BE2C (cell line): ENCODE data around the gene RASL11A.
A peak's percentile ranks its signal among the peaks of the same experiment; 100 is the strongest.

ENCODE experiments used
- DNase-seq: peaks from one replicate; pipeline ENCODE4 v3.0.0-alpha.2; 2020
- H3K27me3 ChIP-seq: fragments of 250-450 bp; sonication (Bioruptor Pico); 2 replicates; pipeline ENCODE4 v1.5.1; 2020; ENCODE audit warnings: mild to moderate bottlenecking
- H3K36me3 ChIP-seq: fragments of 250-450 bp; sonication (Bioruptor Pico); 2 replicates; pipeline ENCODE4 v1.5.1; 2020; ENCODE audit warnings: mild to moderate bottlenecking
- H3K4me1 ChIP-seq: fragments of 250-450 bp; sonication (Bioruptor Pico); 2 replicates; pipeline ENCODE4 v1.5.1; 2020
- H3K4me3 ChIP-seq: 2 replicates; pipeline ENCODE4 v1.5.1; 2011; ENCODE audit warnings: low read depth, low read length
- H3K9me3 ChIP-seq: fragments of 250-450 bp; sonication (Bioruptor Pico); 2 replicates; pipeline ENCODE4 v1.5.1; 2020
- CTCF ChIP-seq: IDR thresholded peaks from 2 replicates; pipeline ENCODE4 v1.5.1; 2012; ENCODE audit warnings: mild to moderate bottlenecking, low read depth, low read length

RASL11A gene

GRCh38 chr13:27273658-27274425 lies 3.2 kb downstream of the RASL11A start:
- Histone ChIP-seq H3K4me3 (no peak overlapping the region), H3K4me1 (no peaks in the 10 kb centered on the region), H3K9me3 (no peaks in the 10 kb centered on the region), H3K36me3 (no peaks in the 10 kb centered on the region), H3K27me3 (no peaks in the 10 kb centered on the region)
- TF ChIP-seq CTCF: no peak
- no peak for DNase-seq

- DNase-seq: no peak
- no peak for TF ChIP-seq CTCF
- Histone ChIP-seq H3K4me3 (no peak overlapping the region), H3K4me1 (no peaks in the 10 kb centered on the region), H3K36me3 (no peaks in the 10 kb centered on the region), H3K9me3 (no peaks in the 10 kb centered on the region), H3K27me3 (no peaks in the 10 kb centered on the region)
These were observed 4.0 kb downstream of the RASL11A start for GRCh38 chr13:27274631-27275030.

- no peaks in the 10 kb centered on the region for H3K27me3 ChIP-seq
- H3K36me3 ChIP-seq: no peaks in the 10 kb centered on the region
- DNase-seq: peak; percentile 28
- no peaks in the 10 kb centered on the region for H3K4me1 ChIP-seq
- no peak overlapping the region for H3K4me3 ChIP-seq
- no peaks in the 10 kb centered on the region for H3K9me3 ChIP-seq
- no peak for TF ChIP-seq CTCF
These were observed 5.6 kb downstream of the RASL11A start for GRCh38 chr13:27276188-27276587.

- Histone ChIP-seq H3K36me3 (no peaks in the 10 kb centered on the region), H3K4me3 (no peak overlapping the region), H3K27me3 (no peaks in the 10 kb centered on the region), H3K9me3 (no peaks in the 10 kb centered on the region), H3K4me1 (no peaks in the 10 kb centered on the region)
- no peak for TF ChIP-seq CTCF
- DNase-seq: no peak
These were observed 8.9 kb downstream of the RASL11A start for GRCh38 chr13:27279506-27279905.

GRCh38 chr13:27280009-27280656 lies 9.5 kb downstream of the RASL11A start:
- no peak overlapping the region for H3K4me3 ChIP-seq
- TF ChIP-seq CTCF: no peak
- H3K27me3 ChIP-seq: no peaks in the 10 kb centered on the region
- no peaks in the 10 kb centered on the region for H3K9me3 ChIP-seq
- no peak for DNase-seq
- no peaks in the 10 kb centered on the region for H3K4me1 ChIP-seq
- no peaks in the 10 kb centered on the region for H3K36me3 ChIP-seq

GRCh38 chr13:27280841-27281240 lies 10.2 kb downstream of the RASL11A start:
- H3K9me3 ChIP-seq: no peaks in the 10 kb centered on the region
- H3K4me1 ChIP-seq: no peaks in the 10 kb centered on the region
- DNase-seq: no peak

More at GRCh38 chr13:27280841-27281240, 10.2 kb downstream of the RASL11A start:
- TF ChIP-seq CTCF: no peak
- Histone ChIP-seq H3K4me3 (no peak overlapping the region), H3K36me3 (no peaks in the 10 kb centered on the region), H3K27me3 (no peaks in the 10 kb centered on the region)
